GM18508 (cell line): ENCODE measurements around the gene FBXO8.
"Not testable (repeated sequence)": the region's sequence is repeated elsewhere in the genome, so short reads cannot be mapped to it uniquely, and the experiment has no call there.

ENCODE experiments used
- ATAC-seq: cut with Tn5 transposase; IDR thresholded peaks from one replicate; pipeline ENCODE4 v1.9.1; 2021; ENCODE audit warnings: moderate number of reproducible peaks; ENCODE audit not compliant: insufficient read depth, unreplicated experiment

Gene FBXO8

DNA sequence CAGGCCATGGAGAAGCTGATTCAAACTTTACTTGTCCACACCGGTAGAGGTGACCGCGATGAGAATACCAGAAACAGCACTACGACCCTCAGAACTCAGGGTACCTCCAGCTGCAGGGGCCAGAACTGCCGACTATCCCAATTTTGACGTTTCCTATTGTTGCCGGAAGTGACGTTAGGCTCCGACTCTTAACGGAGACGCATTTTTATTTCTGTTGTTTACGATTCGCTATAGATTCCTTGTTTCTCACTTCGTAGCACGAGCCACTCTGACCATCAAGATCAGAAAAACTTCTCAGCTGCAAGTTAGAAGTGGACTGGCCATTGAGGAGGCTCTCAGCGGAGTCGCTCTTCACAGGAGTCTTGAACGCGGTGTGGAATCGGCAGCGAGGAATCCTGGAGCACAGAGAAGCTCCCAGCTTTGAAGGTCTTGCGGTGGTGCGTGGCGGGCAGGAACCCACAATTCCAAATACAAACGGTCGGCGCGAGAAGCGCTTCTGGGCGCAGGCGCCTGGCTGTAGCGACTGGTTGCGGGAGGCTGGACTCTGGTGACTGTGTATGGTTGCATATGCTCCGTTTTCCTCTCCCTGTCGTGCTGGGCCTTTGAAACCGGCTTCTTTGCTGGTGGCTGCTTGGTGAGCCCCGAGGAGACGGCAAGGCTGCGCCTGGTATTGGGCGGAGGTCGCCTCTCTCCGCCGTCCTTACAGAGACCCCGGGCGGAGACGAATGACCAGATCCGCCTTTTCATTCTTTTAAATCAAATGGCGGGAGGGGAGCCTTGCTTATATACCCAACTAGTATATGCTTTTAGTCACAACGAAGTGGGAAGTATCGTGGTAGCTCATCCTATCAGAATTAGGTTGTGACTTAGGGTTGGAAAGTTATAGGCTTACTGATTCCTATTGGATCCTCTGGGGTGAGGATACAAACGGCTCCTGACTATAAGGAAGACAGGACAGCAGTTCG lies at the start of gene FBXO8, which contains the start of gene CEP44:
TSS of gene FBXO8 (minus strand) at position 161 of the 965 bp plus-strand sequence. CDS start 20,575 bp downstream, outside the sequence.
TSS of gene CEP44 (plus strand) at position 405 of the 965 bp plus-strand sequence. CDS start 15,211 bp downstream, outside the sequence.
- peak; percentile 38 for ATAC-seq

- ATAC-seq = no peak
Measured at GRCh38 chr4:174332741-174333493, 49.5 kb upstream of the FBXO8 start.

- no peak for ATAC-seq
Measured at GRCh38 chr4:174324725-174325124, 41.3 kb upstream of the FBXO8 start.

GRCh38 chr4:174324236-174324635 lies 40.8 kb upstream of the FBXO8 start:
- no peak for ATAC-seq

DNA sequence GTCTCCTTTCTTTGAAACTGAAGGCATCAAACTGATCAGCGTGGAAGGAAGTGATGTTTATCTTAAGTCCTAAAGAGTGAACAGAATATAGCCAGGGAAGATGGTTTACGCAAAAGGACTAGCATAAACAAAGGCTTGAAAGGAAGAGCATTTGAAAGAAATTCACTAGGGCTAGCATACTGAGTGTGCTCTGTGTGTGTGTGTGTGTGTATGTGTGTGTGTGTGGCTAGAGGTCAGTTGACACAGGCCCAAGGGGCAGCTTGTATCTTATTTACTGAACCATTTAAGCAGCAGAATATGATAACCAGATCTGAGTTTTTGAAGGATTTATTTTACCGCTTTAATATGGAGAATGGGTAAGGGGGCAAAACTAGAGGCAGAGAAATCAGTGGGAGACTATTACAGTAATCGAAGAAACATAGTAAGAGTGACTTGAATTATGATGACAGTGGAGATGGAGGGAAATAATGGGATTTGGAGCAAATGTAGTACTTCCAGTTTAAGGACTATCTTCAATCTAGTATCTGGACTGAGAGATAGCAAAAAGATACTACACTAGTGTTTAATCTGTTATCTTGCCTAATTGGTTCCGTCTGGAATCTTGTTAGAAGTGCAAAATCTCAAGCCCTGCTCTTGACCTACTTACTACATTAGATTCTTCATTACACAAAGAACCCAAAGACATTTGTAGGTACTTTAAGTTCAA lies 37.2 kb upstream of the FBXO8 start:
- no peak for ATAC-seq

- ATAC-seq = no peak
Measured at GRCh38 chr4:174318829-174319764, 35.6 kb upstream of the FBXO8 start.

DNA sequence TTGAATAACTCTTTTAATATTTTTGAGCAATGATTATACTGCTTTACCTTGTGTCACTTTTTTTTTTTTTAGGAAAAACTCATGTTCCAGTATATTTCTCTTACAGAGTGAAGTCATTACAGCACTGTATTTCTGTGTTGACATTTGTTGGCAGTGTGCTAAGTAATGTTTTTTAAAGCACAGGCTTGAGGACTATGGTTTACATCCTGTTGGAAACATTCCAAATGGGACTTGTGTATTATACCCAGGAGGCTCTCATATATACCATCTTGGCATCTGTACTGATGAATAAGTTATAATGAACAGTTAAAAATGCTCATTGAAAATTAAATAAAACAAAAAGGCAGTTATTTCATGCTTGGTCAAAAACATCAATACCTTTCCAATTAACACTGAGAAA lies 34.1 kb upstream of the FBXO8 start:
- no peak for ATAC-seq

GRCh38 chr4:174316954-174317353 lies 33.5 kb upstream of the FBXO8 start:
- no peak for ATAC-seq

- no peak for ATAC-seq
Measured at GRCh38 chr4:174316546-174316945, 33.1 kb upstream of the FBXO8 start.

DNA sequence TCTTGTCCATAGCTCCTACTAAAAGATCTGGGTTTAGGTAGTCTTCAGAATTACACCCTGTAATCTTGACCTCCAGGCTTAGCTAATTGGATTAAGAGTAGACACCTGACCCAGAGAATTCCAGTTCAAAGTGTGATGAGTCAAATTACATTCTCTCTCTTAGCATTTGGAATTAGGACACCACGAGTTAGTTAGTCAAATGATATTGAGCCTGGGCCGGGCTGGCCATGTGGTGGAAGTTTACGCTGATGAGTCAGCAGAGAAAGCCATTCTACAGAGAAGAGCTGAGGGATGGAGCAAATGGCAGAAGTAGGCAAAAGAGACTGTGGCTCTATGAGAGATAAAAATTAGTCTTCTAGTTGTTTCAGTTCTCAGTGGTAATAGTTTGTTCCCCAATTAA lies 31.3 kb upstream of the FBXO8 start:
- ATAC-seq = no peak

GRCh38 chr4:174314274-174314673 lies 30.8 kb upstream of the FBXO8 start:
- ATAC-seq = no peak

DNA sequence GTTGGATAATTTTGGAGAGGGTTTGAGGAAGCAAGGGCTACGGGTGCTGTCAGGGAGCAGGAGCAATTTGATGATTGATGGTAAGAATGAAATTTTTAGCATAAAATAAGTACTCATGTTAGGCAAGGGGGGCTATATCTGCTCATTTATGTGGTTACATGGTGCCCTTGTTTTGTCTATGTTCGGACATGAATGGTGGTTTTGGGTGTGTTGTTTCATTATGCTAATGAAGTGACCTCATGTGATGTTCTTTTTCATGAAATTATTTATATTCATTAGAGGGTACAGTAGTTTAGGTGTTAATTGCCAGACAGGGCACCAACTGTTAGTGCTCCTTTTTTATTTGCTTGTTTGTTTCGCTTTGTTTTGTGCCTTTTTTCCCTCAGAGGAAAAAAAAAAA lies 29.5 kb upstream of the FBXO8 start:
- ATAC-seq = no peak

DNA sequence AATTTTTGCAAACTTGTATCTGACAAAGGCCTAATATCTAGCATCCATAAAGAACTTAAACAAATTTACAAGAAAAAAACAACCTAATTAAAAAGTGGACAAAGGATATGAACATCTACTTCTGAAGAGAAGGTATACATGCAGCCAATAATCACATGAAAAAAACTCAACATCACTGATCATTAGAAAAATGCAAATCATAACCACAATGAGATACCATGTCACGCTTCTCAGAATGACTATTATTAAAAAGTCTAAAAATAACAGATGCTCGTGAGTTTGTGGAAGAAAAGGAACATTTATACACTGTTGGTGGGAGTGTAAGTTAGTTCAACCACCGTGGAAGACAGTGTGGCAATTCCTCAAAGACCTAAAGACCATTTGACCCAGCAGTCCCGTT lies 24.2 kb upstream of the FBXO8 start:
- no peak for ATAC-seq

DNA sequence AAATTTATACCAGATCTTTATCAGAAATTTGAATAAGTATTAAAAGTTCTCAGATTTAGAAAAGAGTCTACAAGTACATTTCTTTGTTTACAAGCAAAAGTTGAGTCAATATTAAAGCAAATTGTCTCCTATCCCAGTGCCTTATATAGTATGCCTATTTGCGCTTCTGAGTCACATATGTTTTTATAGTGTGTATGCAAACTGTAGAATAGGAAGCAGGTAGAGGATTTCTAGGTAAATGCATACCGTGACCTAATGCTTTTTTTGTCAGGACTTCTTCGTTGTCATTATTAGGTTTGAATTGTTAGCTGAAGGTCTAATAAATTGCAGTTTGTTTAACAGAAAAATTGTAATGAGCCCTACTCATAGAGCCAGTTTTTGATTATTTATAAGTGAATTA lies 22.5 kb upstream of the FBXO8 start:
- no peak for ATAC-seq

- no peak for ATAC-seq
Measured at GRCh38 chr4:174304664-174305063, 21.2 kb upstream of the FBXO8 start.

GRCh38 chr4:174303687-174304086 lies 20.2 kb upstream of the FBXO8 start:
- ATAC-seq = no peak

GRCh38 chr4:174295142-174295541 lies 11.7 kb upstream of the FBXO8 start:
- not testable (repeated sequence) for ATAC-seq

DNA sequence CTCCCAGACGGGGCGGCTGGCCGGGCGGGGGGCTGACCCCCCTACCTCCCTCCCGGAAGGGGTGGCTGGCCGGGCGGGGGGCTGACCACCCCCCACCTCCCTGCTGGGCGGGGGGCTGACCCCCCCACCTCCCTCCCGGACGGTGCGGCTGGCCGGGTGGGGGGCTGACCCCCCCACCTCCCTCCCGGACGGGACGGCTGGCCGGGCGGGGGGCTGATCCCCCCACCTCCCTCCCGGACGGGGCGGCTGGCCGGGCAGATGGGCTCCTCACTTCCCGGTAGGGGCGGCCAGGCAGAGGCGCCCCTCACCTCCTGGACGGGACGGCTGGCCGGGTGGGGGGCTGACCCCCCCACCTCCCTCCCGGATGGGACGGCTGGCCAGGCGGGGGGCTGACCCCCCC lies 11.2 kb upstream of the FBXO8 start:
- ATAC-seq = not testable (repeated sequence)

DNA sequence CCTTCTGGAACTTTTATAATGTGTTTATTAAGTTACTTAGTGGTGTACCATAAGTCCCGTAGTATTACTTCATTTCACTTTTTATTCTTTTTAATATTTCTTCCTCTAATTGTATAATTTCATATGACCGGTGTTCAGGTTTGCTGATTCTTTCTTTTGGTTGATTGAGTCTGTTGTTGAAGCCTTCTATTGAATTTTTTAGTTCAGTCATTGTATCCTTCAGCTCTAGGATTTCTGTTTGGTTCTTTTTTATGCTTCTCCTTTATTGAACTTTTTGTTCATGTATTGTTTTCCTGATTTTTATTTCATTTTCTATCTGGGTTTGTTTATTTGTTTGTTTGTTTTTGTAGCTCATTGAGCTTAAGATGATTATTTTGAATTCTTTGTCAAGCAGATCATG lies 9.0 kb upstream of the FBXO8 start:
- ATAC-seq = no peak
